Activated CD8-positive, alpha-beta T cell treated with anti-CD3 and anti-CD28 coated beads for 36 hours (primary cell): ENCODE measurements around the gene RWDD3. TPM values are rescaled to one million over a fixed set of nuclear protein-coding genes. Genes with fewer than 3 reads are reported as not detected.

ENCODE experiments used
- ATAC-seq: fragments of 200-7000 bp; cut with Tn5 transposase; one replicate; pipeline ENCODE4 v1.10.0; 2021; ENCODE audit warnings: mild to moderate bottlenecking, moderate library complexity
- CTCF ChIA-PET: fragments of 350-600 bp; sonication (Branson Sonifier 250); formaldehyde crosslinking; loops from one replicate; lab custom pipeline; 2021; ENCODE audit warnings: antibody characterized with exemption; lab: Charles Lee
- POLR2A ChIA-PET: fragments of 350-600 bp; sonication (Branson Sonifier 250); formaldehyde crosslinking; loops from one replicate; lab custom pipeline; 2021; ENCODE audit warnings: antibody characterized with exemption; lab: Charles Lee
- DNase-seq: peaks from one replicate; pipeline ENCODE4 v3.0.0-alpha.2; 2020
- H3K27ac Mint-ChIP-seq: one replicate; pipeline ENCODE4 v1.8.0; 2021; ENCODE audit warnings: mild to moderate bottlenecking, mixed read lengths
- H3K27me3 Mint-ChIP-seq: one replicate; pipeline ENCODE4 v1.8.0; 2021; ENCODE audit warnings: mixed read lengths
- H3K36me3 Mint-ChIP-seq: one replicate; pipeline ENCODE4 v1.8.0; 2021; ENCODE audit warnings: low read depth, mixed read lengths
- H3K4me1 Mint-ChIP-seq: one replicate; pipeline ENCODE4 v1.8.0; 2021; ENCODE audit warnings: low read depth, mixed read lengths
- H3K4me3 Mint-ChIP-seq: one replicate; pipeline ENCODE4 v1.8.0; 2021; ENCODE audit warnings: mild to moderate bottlenecking, moderate library complexity, mixed read lengths
- H3K9me3 Mint-ChIP-seq: one replicate; pipeline ENCODE4 v1.8.0; 2021; ENCODE audit warnings: mixed read lengths
- intact Hi-C: fragments of 100-400 bp; cut with micrococcal nuclease; formaldehyde crosslinking; loops from one replicate; pipeline ENCODE4 v1.10.0; 2022
- total RNA-seq, 2 experiments: library from RNA; stranded (reverse); gene quantifications; one replicate each; pipeline ENCODE4 v1.2.3, GENCODE V29; 2021
- TF ChIP-seq, protein P1 (sequence below): fragments of 200-600 bp; IDR thresholded peaks from one replicate; pipeline ENCODE4 v1.8.0; 2022; ENCODE audit warnings: antibody characterized with exemption, mild to moderate bottlenecking

The RWDD3 gene
- total RNA-seq, 2 experiments from 2014 or later, result 15.2 to 17.8 TPM

GRCh38 chr1:95257758-95258157 is 23.7 kb downstream of the RWDD3 start:
- Mint-ChIP-seq H3K9me3 (no peaks in the 10 kb centered on the region), H3K27me3 (no peaks in the 10 kb centered on the region), H3K4me1 (no peaks in the 10 kb centered on the region), H3K36me3 (peaks cover 7% of the 10 kb centered on the region), H3K27ac (no peak overlapping the region), H3K4me3 (no peak overlapping the region)
- TF ChIP-seq, protein P1, sequence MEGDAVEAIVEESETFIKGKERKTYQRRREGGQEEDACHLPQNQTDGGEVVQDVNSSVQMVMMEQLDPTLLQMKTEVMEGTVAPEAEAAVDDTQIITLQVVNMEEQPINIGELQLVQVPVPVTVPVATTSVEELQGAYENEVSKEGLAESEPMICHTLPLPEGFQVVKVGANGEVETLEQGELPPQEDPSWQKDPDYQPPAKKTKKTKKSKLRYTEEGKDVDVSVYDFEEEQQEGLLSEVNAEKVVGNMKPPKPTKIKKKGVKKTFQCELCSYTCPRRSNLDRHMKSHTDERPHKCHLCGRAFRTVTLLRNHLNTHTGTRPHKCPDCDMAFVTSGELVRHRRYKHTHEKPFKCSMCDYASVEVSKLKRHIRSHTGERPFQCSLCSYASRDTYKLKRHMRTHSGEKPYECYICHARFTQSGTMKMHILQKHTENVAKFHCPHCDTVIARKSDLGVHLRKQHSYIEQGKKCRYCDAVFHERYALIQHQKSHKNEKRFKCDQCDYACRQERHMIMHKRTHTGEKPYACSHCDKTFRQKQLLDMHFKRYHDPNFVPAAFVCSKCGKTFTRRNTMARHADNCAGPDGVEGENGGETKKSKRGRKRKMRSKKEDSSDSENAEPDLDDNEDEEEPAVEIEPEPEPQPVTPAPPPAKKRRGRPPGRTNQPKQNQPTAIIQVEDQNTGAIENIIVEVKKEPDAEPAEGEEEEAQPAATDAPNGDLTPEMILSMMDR, result no peak
- DNase-seq (no peak), ATAC-seq (no peak)
- CTCF ChIA-PET, result no interaction called here
- POLR2A ChIA-PET, result no interaction called here
- intact Hi-C loops, result no loop called here

- intact Hi-C loops, result no loop called here
- ChIA-PET POLR2A (no interaction called here), CTCF (no interaction called here)
Observed at GRCh38 chr1:95259245-95259644, 25.2 kb downstream of the RWDD3 start.

GRCh38 chr1:95262913-95263312 is 28.9 kb downstream of the RWDD3 start:
- DNase-seq, result no peak
- POLR2A ChIA-PET, result no interaction called here

More at GRCh38 chr1:95259245-95259644, 25.2 kb downstream of the RWDD3 start:
- DNase-seq (no peak), ATAC-seq (no peak)
- Mint-ChIP-seq H3K27me3 (no peaks in the 10 kb centered on the region), H3K9me3 (no peaks in the 10 kb centered on the region), H3K4me3 (no peak overlapping the region), H3K4me1 (no peaks in the 10 kb centered on the region), H3K36me3 (no peaks in the 10 kb centered on the region), H3K27ac (no peak overlapping the region)
- TF ChIP-seq, protein P1, result no peak

GRCh38 chr1:95263450-95263849 is 29.4 kb downstream of the RWDD3 start:
- Mint-ChIP-seq H3K4me1 (no peaks in the 10 kb centered on the region), H3K9me3 (no peaks in the 10 kb centered on the region), H3K27ac (no peak overlapping the region), H3K4me3 (no peak overlapping the region), H3K36me3 (no peaks in the 10 kb centered on the region), H3K27me3 (peaks cover 9% of the 10 kb centered on the region)
- intact Hi-C loops, result no loop called here
- DNase-seq, result no peak
- no peak for ATAC-seq
- ChIA-PET CTCF (no interaction called here), POLR2A (no interaction called here)
- TF ChIP-seq, protein P1, result no peak

More at GRCh38 chr1:95262913-95263312, 28.9 kb downstream of the RWDD3 start:
- peaks cover 6% of the 10 kb centered on the region for H3K27me3 Mint-ChIP-seq
- no peak overlapping the region for H3K4me3 Mint-ChIP-seq
- intact Hi-C loops, result no loop called here
- ATAC-seq, result no peak
- H3K9me3 Mint-ChIP-seq, result no peaks in the 10 kb centered on the region
- TF ChIP-seq, protein P1, result no peak
- no peaks in the 10 kb centered on the region for H3K36me3 Mint-ChIP-seq
- CTCF ChIA-PET, result no interaction called here
- no peak overlapping the region for H3K27ac Mint-ChIP-seq
- H3K4me1 Mint-ChIP-seq, result no peaks in the 10 kb centered on the region

DNA sequence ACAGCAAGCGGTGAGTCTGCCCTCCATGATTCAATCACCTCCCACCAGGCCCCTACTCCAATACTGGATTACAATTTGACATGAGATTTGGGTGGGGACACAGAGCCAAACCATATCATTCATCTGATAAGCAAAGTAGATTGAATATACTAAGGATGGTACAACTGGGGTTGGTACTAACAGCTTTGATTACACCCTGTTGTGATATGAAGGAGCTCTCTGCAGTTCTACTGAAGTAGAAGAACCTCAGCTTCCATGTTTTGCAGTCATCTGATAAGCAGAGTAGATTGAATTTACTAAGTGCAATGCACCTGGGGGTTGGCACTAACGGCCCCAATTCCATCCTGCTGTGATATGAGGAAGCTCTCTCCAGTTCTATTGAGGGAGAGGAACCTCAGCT is 31.1 kb downstream of the RWDD3 start:
- ATAC-seq (no peak), DNase-seq (no peak)
- ChIA-PET CTCF (no interaction called here), POLR2A (no interaction called here)
- no peaks in the 10 kb centered on the region for H3K36me3 Mint-ChIP-seq
- H3K4me3 Mint-ChIP-seq, result no peak overlapping the region
- TF ChIP-seq, protein P1, result no peak
- H3K27me3 Mint-ChIP-seq, result peaks cover 11% of the 10 kb centered on the region
- no peak overlapping the region for H3K27ac Mint-ChIP-seq
- intact Hi-C loops, result no loop called here
- no peaks in the 10 kb centered on the region for H3K9me3 Mint-ChIP-seq
- no peaks in the 10 kb centered on the region for H3K4me1 Mint-ChIP-seq
